GM18870 (cell line): Measurements from ENCODE around the gene BEND6.
A peak's percentile ranks its signal among the peaks of the same experiment; 100 is the strongest.

ENCODE experiments used
- ATAC-seq: cut with Tn5 transposase; IDR thresholded peaks from one replicate; pipeline ENCODE4 v1.9.1; 2021; ENCODE audit warnings: moderate library complexity; ENCODE audit not compliant: unreplicated experiment

Gene BEND6

DNA sequence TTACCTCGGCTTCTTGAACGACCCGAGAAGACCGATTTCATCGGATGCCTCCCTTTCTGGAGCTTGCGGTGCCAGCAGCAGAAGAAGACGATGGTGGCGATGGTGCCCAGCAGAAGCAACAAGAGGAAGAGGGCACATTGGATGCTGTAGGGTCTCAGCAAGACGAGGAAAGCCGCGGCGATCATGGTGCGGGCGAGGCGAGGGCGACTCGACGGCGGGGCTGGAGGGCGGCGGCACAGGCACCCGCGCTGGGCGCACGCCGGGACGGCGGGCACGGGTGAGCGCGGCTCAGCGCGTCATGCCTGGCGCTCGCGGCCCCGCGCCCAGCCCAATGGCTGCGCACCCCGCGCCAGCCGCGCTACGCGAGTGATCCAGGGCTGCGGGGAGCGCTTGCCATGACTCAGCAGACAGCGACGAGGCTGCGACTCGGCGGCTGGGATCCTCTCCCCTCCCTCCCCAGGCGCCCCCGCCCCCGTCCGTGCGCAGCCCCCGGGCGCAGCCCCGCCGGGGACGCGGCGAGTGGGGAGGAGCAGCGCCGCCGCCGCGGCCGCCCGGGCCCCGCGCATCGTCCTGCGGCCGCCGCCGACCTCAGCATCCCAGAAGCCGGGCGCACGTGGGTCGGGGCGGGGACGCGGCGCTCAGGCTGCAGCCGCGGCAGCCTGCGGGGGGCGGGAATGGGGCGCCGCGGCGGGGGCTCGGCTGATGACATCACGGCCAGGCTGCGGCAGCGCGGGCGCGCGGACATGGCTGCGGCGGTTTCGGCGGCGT lies at the start of gene BEND6:
TSS of gene BEND6 (plus strand) at position 705 of the 768 bp plus-strand sequence. CDS start 26,704 bp downstream, outside the sequence.
- peak; percentile 24 for ATAC-seq

- ATAC-seq = no peak
Observed at GRCh38 chr6:56905378-56905777, 49.5 kb upstream of the BEND6 start.

GRCh38 chr6:56906752-56907151 lies 48.2 kb upstream of the BEND6 start:
- no peak for ATAC-seq

DNA sequence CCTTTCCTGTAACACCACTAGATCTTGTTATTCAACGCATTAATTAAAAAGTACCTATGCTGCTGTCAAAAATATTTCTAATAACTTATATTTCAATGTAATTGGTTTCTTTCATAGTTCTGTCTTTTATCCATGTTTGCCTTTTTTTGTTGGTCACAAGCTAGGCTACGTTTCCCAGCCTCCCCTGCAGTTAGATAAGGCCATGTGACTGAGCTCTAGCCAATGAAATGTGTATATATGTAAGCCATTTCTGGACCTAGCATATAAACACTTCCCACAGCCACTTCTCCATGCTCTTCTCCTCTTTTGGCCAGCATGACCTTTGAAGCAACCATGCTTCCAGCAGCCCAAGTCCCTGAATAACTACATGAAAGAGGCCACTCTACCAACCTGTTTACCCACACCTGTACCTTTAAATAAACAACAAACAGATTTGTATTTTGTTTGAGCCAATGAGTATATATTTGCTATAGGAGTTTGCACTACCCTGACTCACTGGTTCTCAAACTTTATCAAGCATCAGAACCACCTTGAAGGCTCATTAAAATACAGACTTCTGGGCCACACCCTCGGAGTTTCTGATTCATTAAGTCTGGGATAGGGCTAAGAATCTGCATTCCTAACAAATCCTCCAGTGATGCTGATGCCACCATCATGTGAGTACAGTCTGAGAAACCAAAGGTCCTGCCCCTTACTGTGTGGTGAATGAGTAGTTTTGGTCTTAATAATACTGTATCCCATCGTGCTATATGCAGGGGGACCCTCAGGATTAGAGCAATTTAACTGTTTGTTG lies 45.6 kb upstream of the BEND6 start:
- no peak for ATAC-seq

- no peak for ATAC-seq
Observed at GRCh38 chr6:56911847-56912246, 43.1 kb upstream of the BEND6 start.

DNA sequence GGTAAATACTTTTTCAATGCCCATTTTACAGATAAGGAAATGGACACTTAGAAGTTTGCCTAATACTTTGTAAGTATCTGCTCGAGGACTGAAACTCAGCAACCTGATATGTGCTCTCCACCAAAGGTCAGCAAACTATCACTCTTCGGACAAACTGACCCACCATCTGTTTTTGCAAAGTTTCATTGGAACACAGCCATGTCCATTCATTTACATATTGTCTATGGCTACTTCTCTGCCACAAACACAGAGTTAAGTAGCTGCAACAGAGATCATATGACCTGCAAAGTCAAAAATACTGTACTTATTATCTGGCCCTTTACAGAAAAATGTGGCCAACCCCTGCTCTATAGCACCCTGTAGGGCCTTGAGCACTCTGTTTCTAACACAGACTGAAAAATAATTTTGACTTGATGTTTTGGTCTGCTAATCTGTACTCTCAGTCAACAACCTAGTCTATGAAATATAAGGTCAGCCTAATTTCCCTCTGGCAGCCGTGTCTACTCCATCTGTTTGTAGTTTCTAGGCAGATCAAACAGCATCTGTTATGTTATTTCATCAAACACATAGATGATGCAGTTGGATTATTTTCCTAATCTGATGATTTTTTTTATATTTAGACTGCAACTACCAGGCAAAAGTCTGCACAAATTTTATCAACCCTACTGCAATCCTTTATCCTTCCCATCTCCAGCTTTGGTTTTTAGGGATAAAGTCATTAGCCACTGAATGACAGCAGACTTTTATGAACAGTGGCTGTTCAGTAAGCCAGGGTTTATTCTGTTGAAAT lies 41.4 kb upstream of the BEND6 start:
- no peak for ATAC-seq

DNA sequence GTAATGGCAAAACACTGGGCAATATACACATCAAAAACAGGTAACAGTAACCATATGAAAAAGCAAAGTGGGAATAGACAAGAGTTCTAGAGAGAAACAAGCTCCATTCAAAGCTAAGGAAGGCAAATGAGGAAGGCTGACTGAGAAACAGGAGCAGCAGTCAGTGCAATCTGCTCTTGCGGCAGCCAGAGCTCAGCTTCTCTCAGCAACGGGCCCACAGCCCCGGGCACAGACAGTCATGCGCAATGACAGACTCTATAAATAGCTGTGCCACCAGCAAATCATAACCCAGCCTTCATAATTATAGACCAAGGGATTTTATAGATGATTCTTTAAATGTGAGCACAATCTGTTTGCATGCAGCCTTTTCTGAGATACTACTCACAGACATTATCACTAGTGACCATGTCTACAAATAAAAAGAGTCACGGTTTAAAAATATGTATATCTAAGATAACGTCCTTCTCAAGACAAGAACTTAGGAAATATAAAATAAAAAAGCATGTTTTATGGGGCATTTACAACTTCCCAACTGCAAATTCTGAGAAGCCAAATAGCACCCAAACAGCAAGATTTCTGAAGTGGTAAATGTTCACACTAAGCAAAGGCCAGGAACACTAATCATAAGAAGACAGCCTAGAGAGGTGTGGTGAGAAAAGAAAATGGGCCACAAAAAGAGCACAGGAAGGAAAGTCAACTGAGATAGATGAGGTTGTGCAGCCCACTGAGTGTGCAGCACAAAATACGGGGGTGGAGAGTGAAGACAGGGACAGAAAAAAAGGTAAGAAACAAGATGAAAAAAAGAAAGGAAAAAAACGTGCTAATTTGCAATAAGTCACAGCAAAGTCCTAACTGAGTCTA lies 39.9 kb upstream of the BEND6 start:
- no peak for ATAC-seq

DNA sequence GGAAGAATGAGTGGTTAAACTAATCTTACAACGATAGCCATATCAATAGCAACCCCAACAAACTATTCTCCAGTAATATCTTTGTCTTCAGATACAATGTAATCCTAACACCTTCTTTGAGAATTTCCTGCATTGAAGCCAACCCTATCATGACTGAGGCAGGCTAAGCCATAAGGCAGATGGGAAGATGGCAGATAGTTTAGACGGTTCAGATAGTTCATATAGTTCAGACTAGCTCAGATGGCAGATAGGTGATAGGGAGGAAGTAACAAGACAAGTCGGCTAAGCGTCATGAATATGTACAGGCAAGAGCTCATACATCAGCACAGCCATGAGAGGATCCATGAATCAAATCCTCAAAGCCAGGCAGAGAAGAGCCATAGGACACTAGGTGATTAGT lies 39.1 kb upstream of the BEND6 start:
- no peak for ATAC-seq

DNA sequence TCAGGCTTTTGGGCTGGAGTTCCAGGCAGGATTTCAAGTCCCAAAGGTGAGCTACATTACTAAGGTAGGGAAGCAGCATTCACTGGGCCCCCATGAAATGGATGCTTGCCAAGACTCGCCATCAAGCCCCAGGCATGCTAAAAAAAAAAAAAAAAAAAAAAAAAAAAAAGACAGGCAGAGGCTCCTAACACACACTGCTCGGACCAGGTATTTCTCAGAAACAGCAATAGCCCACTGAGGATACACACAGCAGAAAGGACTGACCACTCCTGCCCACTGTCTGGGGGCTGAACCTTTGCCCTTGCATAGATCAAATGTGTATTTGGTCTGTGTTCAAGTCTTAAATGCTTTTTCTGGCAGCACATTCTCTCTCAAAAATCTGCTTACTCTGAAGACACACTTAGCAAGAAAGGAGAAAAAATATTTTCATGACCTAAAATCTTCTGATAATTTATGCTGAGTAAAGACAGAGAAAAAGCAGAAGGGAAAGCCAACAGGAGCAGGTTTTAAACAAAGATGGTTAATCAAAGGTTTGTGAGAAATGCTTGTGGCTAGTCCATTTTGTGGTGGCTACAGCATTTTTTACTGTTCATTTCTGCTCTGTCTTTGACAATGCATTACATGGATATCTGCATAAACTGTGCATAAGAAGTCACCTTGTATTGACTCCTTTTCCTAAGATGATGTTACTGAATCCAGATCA lies 37.9 kb upstream of the BEND6 start:
- ATAC-seq = no peak

- no peak for ATAC-seq
Observed at GRCh38 chr6:56922645-56923044, 32.3 kb upstream of the BEND6 start.

GRCh38 chr6:56923565-56923964 lies 31.3 kb upstream of the BEND6 start:
- no peak for ATAC-seq

DNA sequence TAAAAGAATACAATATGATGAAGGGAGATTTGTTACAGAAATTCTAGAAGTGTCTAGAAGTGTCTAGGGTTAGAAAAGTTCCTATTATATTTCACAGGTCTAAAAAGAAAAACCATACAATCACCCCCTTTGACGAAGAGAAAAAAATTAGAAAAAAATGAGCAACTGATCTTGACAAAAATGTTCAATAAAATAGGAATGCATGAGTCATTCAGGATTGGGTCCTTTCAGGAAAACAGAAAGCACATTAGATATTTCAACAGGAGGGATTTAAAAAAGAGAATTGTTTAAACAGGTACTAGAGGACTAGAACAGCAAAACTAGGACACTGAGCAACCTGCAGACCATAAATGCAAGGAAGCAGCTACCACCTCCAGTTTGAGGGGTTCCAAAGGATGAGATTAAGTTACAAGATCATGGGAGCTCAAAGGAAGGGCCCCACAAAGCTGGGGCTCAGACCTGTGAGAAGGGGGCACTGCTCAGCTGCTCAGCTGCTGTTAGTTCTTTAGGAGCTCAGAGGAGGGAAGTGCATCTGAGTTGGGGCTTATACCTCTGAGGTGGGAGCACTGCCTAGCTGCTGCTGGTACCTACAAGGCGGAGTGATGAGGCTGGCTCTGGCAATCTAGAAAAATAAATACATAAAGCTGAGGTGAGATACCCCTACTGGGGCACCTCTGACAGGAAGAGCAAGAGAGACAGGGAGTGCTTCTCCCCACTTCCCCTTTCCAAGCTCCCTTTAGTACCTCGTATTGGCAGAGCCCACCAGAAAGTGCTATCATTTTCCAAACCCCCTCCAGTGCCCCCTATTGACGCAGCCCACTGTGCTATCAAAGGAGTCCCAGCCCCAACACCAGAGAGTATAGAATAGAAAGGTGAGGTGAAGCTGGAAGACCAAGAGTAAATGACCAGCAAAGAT lies 27.1 kb upstream of the BEND6 start:
- ATAC-seq = no peak

- no peak for ATAC-seq
Observed at GRCh38 chr6:56930846-56931245, 24.1 kb upstream of the BEND6 start.

GRCh38 chr6:56932910-56933477 lies 21.9 kb upstream of the BEND6 start:
- ATAC-seq = no peak

- ATAC-seq = no peak
Observed at GRCh38 chr6:56933650-56934049, 21.3 kb upstream of the BEND6 start.

- ATAC-seq = no peak
Observed at GRCh38 chr6:56934876-56935275, 20.0 kb upstream of the BEND6 start.

DNA sequence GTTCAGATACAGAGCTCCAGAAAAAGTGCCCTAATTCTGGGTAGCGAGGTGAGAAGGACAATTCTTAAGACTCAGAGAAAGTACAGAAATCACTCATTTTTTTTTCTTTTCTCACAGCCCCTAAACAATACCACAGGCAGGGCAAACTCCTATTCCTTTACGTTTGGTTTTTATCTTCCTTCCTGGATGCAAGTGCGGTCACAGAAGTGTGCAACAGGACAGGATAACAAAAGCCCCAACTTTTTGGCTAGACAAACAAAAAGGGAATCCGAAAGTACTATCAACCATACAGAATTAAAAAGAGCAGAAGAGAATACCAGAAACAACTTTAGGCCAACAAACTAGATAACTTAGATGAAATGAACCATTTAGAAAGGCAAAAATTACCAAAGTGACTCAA lies 18.4 kb upstream of the BEND6 start:
- no peak for ATAC-seq

DNA sequence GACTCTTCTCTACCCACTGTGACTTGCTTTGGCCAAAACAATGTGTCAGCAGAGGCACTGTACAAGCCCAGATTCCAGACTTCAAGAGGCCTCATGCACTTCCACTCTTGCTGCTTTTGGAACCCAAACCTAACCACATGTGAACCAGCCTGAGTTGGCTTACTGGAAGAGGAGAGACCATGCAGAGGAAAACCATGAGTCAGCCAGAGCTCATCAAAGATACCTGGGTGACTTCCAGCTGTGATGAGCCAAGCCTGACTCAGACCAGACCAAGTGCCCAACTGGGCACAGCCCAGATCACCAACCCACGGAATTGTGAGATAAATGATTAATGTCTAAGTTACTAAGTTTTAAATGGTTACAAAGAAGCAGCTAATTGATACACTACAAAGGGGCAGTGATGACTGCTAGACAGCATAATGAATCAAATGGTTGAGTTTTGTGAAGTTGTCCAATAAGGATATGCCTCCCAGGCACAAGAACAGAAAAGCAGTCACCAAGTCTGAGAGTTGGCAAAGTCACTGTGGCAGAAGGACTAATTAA lies 16.2 kb upstream of the BEND6 start:
- peak; percentile 63 for ATAC-seq
